A549 (cell line): ENCODE results near the gene SVOPL. TPM values are rescaled to one million over a fixed set of nuclear protein-coding genes. Genes with fewer than 3 reads are reported as not detected.

Experiments used
- ATAC-seq, 2 experiments: fragments of 200-7000 bp in 1 of 2; fragments of >200 bp in 1 of 2; cut with Nextera tagmentation in 1 of 2; cut with Tn5 transposase in 1 of 2; 3 replicates each; pipeline versions ENCODE4 v1.8.0 to v1.9.1; 2018 to 2020; ENCODE audit warnings: mild to moderate bottlenecking in 1 of 2, moderate library complexity in 1 of 2
- CTCF ChIA-PET: fragments of 300-600 bp; sonication (Branson Sonifier 250); formaldehyde crosslinking; extraction: SDS; loops from one replicate; lab custom pipeline; 2021; ENCODE audit warnings: antibody characterized with exemption, inconsistent platforms; lab: Yijun Ruan, JAX
- POLR2A ChIA-PET: fragments of 350-600 bp; formaldehyde crosslinking; extraction: SDS; loops from one replicate; lab custom pipeline; 2021; ENCODE audit warnings: antibody characterized with exemption, inconsistent platforms; lab: Yijun Ruan, JAX
- DNase-seq, 2 experiments: peaks; one replicate each; pipeline versions ENCODE4 v3.0.0 to v3.0.0-alpha.2; 2011 to 2016; ENCODE audit warnings: low read depth in 1 of 2, low spot score in 1 of 2
- FAIRE-seq: peaks from 2 replicates; lab custom pipeline; 2011; peaks lifted over from hg19 to GRCh38; lab: Jason Lieb, UNC
- H3K27ac ChIP-seq, 2 experiments: fragments of >200 bp; sonication (Bioruptor Twin); formaldehyde crosslinking; 3 replicates each; pipeline ENCODE4 v1.5.1; 2016 to 2017
- H3K4me1 ChIP-seq: fragments of >200 bp; sonication (Bioruptor Twin); formaldehyde crosslinking; 3 replicates; pipeline ENCODE4 v1.6.1; 2016
- H3K4me2 ChIP-seq: fragments of >200 bp; sonication (Bioruptor Twin); formaldehyde crosslinking; 3 replicates; pipeline ENCODE4 v1.6.1; 2016
- H3K4me3 ChIP-seq: fragments of >200 bp; sonication (Bioruptor Twin); formaldehyde crosslinking; 3 replicates; pipeline ENCODE4 v1.5.1; 2016
- H3K9me3 ChIP-seq: fragments of >200 bp; sonication (Bioruptor Twin); formaldehyde crosslinking; 3 replicates; pipeline ENCODE4 v1.6.1; 2016
- CBX2 ChIP-seq: fragments of 200-600 bp; sonication (generic); IDR thresholded peaks from 2 replicates; pipeline ENCODE4 v1.6.1; 2016; ENCODE audit warnings: low read depth, mild to moderate bottlenecking, borderline replicate concordance
- CBX8 ChIP-seq: fragments of 200-600 bp; sonication (generic); IDR thresholded peaks from 2 replicates; pipeline ENCODE4 v1.6.1; 2016
- CEBPB ChIP-seq, 2 experiments: fragments of >200 bp in 1 of 2; sonication (Bioruptor Twin) in 1 of 2; formaldehyde crosslinking in 1 of 2; IDR thresholded peaks; 2 replicates each; pipeline ENCODE4 v1.6.1; 2012 to 2016
- EHF ChIP-seq: fragments of 250-450 bp; sonication (Bioruptor Pico); IDR thresholded peaks from 2 replicates; pipeline ENCODE4 v1.5.0; 2020; ENCODE audit warnings: mild to moderate bottlenecking
- EP300 ChIP-seq, 2 experiments: fragments of >200 bp; sonication (Bioruptor Twin); formaldehyde crosslinking; IDR thresholded peaks; 2 replicates in 1 of 2; 3 replicates in 1 of 2; pipeline ENCODE4 v1.6.1; 2016 to 2017
- ESRRA ChIP-seq: fragments of 150-350 bp; IDR thresholded peaks from 2 replicates; pipeline ENCODE4 v1.6.1; 2014; ENCODE audit warnings: mild to moderate bottlenecking, low read length, borderline replicate concordance
- HEYL ChIP-seq: fragments of 250-450 bp; sonication (Bioruptor Pico); IDR thresholded peaks from 2 replicates; pipeline ENCODE4 v1.8.0; 2021; ENCODE audit warnings: mild to moderate bottlenecking, moderate library complexity
- HOXA7 ChIP-seq: fragments of 250-450 bp; sonication (Bioruptor Pico); IDR thresholded peaks from 2 replicates; pipeline ENCODE4 v1.5.0; 2020; ENCODE audit warnings: mild to moderate bottlenecking, moderate library complexity
- HOXB5 ChIP-seq: fragments of 250-450 bp; sonication (Bioruptor Pico); IDR thresholded peaks from 2 replicates; pipeline ENCODE4 v1.5.0; 2020; ENCODE audit warnings: mild to moderate bottlenecking, moderate library complexity
- JUN ChIP-seq, 2 experiments: fragments of >200 bp; sonication (Bioruptor Twin); formaldehyde crosslinking; IDR thresholded peaks; 2 replicates in 1 of 2; 3 replicates in 1 of 2; pipeline ENCODE4 v1.6.1; 2016 to 2017
- JUNB ChIP-seq: fragments of >200 bp; sonication (Bioruptor Twin); formaldehyde crosslinking; IDR thresholded peaks from 2 replicates; pipeline ENCODE4 v1.6.1; 2016
- MAZ ChIP-seq: fragments of 150-350 bp; IDR thresholded peaks from 2 replicates; pipeline ENCODE4 v1.6.1; 2014; ENCODE audit warnings: antibody characterized with exemption, low read depth, low read length, borderline replicate concordance
- POLR2A ChIP-seq: IDR thresholded peaks from 2 replicates; pipeline ENCODE4 v1.6.1; 2012; ENCODE audit warnings: mild to moderate bottlenecking, low read length
- RAD21 ChIP-seq, 2 experiments: fragments of >200 bp in 1 of 2; sonication (Bioruptor Twin) in 1 of 2; formaldehyde crosslinking in 1 of 2; IDR thresholded peaks in 1 of 2; conservative IDR thresholded peaks in 1 of 2; 2 replicates in 1 of 2; 3 replicates in 1 of 2; pipeline ENCODE4 v1.6.1; 2012 to 2018; ENCODE audit warnings: inconsistent platforms in 1 of 2
- RARB ChIP-seq: fragments of 250-450 bp; sonication (Bioruptor Pico); IDR thresholded peaks from 2 replicates; pipeline ENCODE4 v1.8.0; 2021; ENCODE audit warnings: mild to moderate bottlenecking, moderate library complexity
- RCOR1 ChIP-seq: fragments of 150-350 bp; IDR thresholded peaks from 2 replicates; pipeline ENCODE4 v1.6.1; 2014; ENCODE audit warnings: antibody characterized with exemption, low read length, low read depth
- RNF2 ChIP-seq: fragments of 200-600 bp; sonication (generic); IDR thresholded peaks from 2 replicates; pipeline ENCODE4 v1.6.1; 2016; ENCODE audit warnings: low read depth, mild to moderate bottlenecking, antibody characterized with exemption, moderate library complexity, borderline replicate concordance
- TFCP2L1 ChIP-seq: fragments of 250-450 bp; sonication (Bioruptor Pico); IDR thresholded peaks from 2 replicates; pipeline ENCODE4 v1.5.0; 2021; ENCODE audit warnings: mild to moderate bottlenecking
- TP53 ChIP-seq: fragments of 250-450 bp; sonication (Bioruptor Pico); IDR thresholded peaks from 2 replicates; pipeline ENCODE4 v1.5.0; 2021; ENCODE audit warnings: mild to moderate bottlenecking, moderate library complexity
- ZFP36 ChIP-seq: fragments of 450-650 bp; IDR thresholded peaks from 2 replicates; pipeline ENCODE4 v1.6.1; 2014; ENCODE audit warnings: borderline replicate concordance; ENCODE audit not compliant: partially characterized antibody
- ZNF302 ChIP-seq: fragments of 250-450 bp; sonication (Bioruptor Pico); IDR thresholded peaks from 2 replicates; pipeline ENCODE4 v1.9.0; 2021; ENCODE audit warnings: inconsistent platforms, mild to moderate bottlenecking, moderate library complexity
- WGBS: methylation state at CpG from one replicate; pipeline ENCODE4 v1.1.6; 2017; ENCODE audit errors: missing lambda C conversion rate; 5-methylcytosine and 5-hydroxymethylcytosine counted together
- polyA plus RNA-seq, 4 experiments: library from polyadenylated mRNA; depleted of rRNA in 3 of 4; stranded (reverse); fragments of >200 nt; fragmentation: RNase III in 1 of 4; extraction: RNeasy Plus Mini Kit Qiagen cat#74134 plus additional on column Dnase treatment in 1 of 4; gene quantifications; 2 replicates in 3 of 4; 3 replicates in 1 of 4; pipeline ENCODE4 v1.2.3, GENCODE V29; 2011 to 2017
- TF ChIP-seq, protein P1 (sequence below): fragments of >200 bp; sonication (Bioruptor Twin); formaldehyde crosslinking; IDR thresholded peaks from 3 replicates; pipeline ENCODE4 v1.5.1; 2016
- TF ChIP-seq, protein P2 (sequence below): fragments of >200 bp; sonication (Bioruptor Twin); formaldehyde crosslinking; IDR thresholded peaks from 2 replicates; pipeline ENCODE4 v1.6.1; 2016

The SVOPL gene
- polyA plus RNA-seq, 2 of the 4 experiments (the other 2 are of a cell fraction) = 0.21 TPM; not detected in 1

DNA sequence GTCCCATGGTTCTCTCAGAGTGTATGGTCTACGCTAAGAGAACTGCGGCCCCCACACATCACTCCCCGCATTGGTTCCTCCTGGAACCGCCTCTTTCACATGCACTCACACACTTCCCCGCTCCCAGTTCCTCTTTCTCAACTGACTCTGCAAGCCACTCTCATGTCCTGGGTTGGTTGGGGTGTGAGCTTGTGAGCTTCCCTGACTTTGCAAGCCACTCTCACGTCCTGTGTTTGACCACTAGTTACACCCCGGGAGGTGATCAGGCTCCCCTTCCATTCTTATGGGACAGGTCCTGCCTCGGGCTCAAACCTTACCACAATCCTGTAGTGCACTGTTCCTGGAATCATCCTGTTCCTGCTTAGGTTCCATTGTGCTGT lies 136.1 kb downstream of the SVOPL start:
- CTCF ChIA-PET = no interaction called here
- Histone ChIP-seq H3K4me2 (no peak overlapping the region), H3K4me1 (no peaks in the 10 kb centered on the region), H3K9me3 (peaks cover 25% of the 10 kb centered on the region), H3K4me3 (no peak overlapping the region), H3K27ac (no peak overlapping the region)
- peak in 1 of 2 experiments; percentile 6 for DNase-seq
- WGBS = 91% methylated on average over 8 of the region's 8 CpGs
- POLR2A ChIA-PET = no interaction called here
- ATAC-seq = no peak
- FAIRE-seq = no peak
- no peak for TF ChIP-seq HOXB5 (CRISPR knock-in tag)
- TF ChIP-seq, all 56 proteins: peak for 0

DNA sequence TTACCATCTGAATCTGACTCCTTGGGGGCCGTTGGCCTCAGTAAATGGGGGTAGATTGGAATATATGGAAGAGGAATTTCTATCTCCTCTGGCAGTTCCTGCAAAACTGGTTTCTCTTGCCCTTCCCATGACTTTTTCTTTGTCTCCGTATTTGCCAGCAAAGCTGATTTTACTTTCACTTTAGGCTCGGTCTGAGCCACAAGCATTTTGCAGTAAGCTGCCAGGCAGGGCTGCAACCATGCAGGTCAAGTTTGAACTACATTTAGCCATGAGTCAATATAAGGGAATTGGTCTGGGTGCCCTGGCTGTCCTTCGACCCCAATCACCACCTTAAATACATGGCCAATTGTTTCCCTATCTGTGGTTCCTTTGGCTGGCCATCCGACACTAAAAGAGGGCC lies 136.8 kb downstream of the SVOPL start:
- ChIA-PET CTCF (no interaction called here), POLR2A (no interaction called here)
- Histone ChIP-seq H3K4me2 (no peak overlapping the region), H3K4me1 (no peaks in the 10 kb centered on the region), H3K4me3 (no peak overlapping the region), H3K9me3 (peaks cover 25% of the 10 kb centered on the region), H3K27ac (no peak overlapping the region)
- 81% methylated on average over 5 of the region's 5 CpGs for WGBS
- ATAC-seq (no peak), DNase-seq (no peak), FAIRE-seq (no peak)
- no peak for TF ChIP-seq EHF (CRISPR knock-in tag)
- TF ChIP-seq RNF2 = no peak
- no peak for TF ChIP-seq CBX2
- TF ChIP-seq JUN (IDR thresholded peaks at IDR 0.05) = no peak
- TF ChIP-seq TFCP2L1 = no peak
- TF ChIP-seq CEBPB (IDR thresholded peaks at IDR 0.05) = no peak
- TF ChIP-seq ESRRA = no peak
- TF ChIP-seq RCOR1 = no peak
- no peak for TF ChIP-seq TP53 (CRISPR knock-in tag)

DNA sequence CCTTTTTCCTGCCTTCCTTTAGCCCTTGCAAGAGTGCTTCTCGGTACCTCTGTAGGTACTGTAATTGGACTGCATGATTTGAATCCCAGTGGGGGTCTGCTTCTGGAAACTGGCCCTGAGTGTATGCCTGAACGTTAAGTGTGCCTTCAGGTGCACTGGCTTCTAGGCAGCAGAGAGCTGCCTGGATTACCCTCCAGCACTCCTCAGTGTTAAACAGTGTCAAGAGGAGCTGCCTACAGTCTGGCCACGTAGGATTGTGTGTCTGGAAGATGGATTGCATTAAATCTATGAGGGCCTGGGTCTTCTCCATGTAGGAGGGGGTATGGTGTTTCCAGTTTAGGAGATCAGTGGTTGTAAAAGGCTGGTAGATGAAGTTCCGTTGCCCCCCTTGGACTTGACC lies 137.4 kb downstream of the SVOPL start:
- ChIA-PET POLR2A (no interaction called here), CTCF (interaction anchor here (0.9 kb wide), 1 partner anchor 23 kb away, joined by 3 read pairs; no protein-coding TSS in a partner anchor)
- no peak for FAIRE-seq
- Histone ChIP-seq H3K27ac (no peak overlapping the region), H3K4me1 (no peaks in the 10 kb centered on the region), H3K4me2 (no peak overlapping the region), H3K4me3 (no peak overlapping the region), H3K9me3 (peaks cover 25% of the 10 kb centered on the region)
- DNase-seq = no peak
- ATAC-seq = no peak
- WGBS = 75% methylated on average over 4 of the region's 4 CpGs
- no peak for TF ChIP-seq HOXA7 (CRISPR knock-in tag)
- TF ChIP-seq TFCP2L1 = no peak
- TF ChIP-seq EP300 (IDR thresholded peaks at IDR 0.05) = no peak
- no peak for TF ChIP-seq RNF2
- no peak for TF ChIP-seq ZFP36
- TF ChIP-seq JUNB = no peak
- TF ChIP-seq, protein P1, sequence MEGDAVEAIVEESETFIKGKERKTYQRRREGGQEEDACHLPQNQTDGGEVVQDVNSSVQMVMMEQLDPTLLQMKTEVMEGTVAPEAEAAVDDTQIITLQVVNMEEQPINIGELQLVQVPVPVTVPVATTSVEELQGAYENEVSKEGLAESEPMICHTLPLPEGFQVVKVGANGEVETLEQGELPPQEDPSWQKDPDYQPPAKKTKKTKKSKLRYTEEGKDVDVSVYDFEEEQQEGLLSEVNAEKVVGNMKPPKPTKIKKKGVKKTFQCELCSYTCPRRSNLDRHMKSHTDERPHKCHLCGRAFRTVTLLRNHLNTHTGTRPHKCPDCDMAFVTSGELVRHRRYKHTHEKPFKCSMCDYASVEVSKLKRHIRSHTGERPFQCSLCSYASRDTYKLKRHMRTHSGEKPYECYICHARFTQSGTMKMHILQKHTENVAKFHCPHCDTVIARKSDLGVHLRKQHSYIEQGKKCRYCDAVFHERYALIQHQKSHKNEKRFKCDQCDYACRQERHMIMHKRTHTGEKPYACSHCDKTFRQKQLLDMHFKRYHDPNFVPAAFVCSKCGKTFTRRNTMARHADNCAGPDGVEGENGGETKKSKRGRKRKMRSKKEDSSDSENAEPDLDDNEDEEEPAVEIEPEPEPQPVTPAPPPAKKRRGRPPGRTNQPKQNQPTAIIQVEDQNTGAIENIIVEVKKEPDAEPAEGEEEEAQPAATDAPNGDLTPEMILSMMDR = no peak
- TF ChIP-seq ZNF302 (CRISPR knock-in tag) = no peak
- no peak for TF ChIP-seq RCOR1
- TF ChIP-seq, protein P2, sequence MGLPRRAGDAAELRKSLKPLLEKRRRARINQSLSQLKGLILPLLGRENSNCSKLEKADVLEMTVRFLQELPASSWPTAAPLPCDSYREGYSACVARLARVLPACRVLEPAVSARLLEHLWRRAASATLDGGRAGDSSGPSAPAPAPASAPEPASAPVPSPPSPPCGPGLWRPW = no peak
- no peak for TF ChIP-seq CBX8
- TF ChIP-seq POLR2A = no peak
- no peak for TF ChIP-seq HEYL (CRISPR knock-in tag)
- TF ChIP-seq MAZ = no peak
- TF ChIP-seq RARB (CRISPR knock-in tag) = no peak
- TF ChIP-seq RAD21 (conservative IDR thresholded peaks at IDR 0.05 in 1 of 2, IDR thresholded peaks at IDR 0.05 in 1 of 2) = no peak
